Activated gamma-delta T cell treated with Interleukin-2 at 50 U/mL for 16 hours (primary cell): ENCODE measurements around the gene PTGFRN.
A peak's percentile ranks its signal among the peaks of the same experiment; 100 is the strongest.

Experiments used
- DNase-seq: peaks from one replicate; pipeline ENCODE4 v3.0.0-alpha.2; 2020

PTGFRN gene

DNA sequence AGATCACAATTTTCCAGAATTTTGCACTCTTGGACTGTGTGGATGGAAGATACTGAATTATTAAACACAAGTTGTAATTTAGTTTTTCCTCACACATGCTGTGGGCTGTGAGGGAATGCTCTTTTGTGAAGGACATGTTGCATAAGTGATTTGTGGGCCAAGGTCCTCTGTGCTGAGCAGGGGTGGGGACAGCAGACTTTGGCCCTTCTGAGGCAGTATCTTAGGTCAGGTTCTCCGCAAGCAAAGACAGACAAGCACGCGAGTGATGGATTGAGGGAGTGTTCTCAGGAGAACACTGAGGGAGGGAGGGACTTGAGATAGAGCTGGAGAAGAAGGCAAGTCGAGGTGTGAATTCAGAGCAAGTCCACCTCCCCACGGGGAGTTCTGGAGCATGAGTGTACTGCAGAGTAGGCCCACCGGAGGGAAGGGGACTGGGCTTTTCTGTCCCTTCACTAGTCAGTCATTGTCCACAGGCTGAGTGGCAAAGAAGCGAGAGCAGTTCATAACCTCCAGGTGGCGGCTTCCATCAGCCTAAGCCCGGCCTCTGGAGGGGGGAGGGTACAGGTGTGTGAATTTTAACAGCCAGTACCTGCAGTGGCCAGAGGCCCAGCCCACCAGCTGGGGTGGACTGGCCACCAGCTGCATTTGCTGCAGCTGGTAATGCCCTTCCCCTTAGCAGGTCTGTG lies 72.7 kb downstream of the PTGFRN start:
- DNase-seq, result no peak

DNA sequence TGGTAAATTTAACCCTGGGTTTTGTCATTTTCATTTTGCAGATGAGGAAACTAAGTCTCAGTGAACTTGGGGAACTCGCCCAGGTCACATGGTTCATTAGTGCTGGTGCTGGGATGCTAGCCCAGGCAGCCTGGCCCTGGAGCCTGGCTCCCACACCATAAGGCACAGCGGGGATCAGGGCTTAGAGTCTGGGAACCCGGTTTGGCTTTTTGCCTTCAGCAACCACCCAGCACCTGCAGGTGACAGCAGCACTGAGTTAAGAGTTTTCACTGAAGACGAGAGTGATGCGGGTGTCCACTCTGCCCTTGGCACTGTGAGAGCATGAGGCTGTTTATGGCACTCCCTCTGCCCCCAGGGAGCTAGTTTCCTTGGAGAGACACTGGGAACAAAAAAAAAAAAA lies 73.4 kb downstream of the PTGFRN start:
- no peak for DNase-seq

DNA sequence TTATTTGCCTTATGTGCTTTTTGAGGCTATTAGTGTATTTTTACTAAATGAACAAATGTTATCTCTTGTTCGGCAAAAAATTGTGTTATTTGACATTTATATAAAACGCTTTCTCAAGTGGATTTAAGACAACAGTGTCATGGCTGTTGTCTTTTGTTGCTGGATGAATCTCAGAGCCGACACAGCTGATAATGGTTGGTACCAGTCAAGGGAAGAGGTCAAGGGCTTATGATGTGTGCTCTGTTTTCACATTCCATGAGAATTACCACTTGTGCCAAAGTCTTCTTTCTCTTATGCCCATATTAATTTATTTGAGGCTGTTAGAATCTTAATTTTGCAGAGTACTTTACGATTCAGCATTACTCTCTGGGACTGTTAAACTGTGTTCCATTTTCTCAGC lies 74.0 kb downstream of the PTGFRN start:
- DNase-seq, result no peak

- no peak for DNase-seq
These were observed 74.9 kb downstream of the PTGFRN start for GRCh38 chr1:116984406-116985160.

GRCh38 chr1:116986421-116987255 lies 76.9 kb downstream of the PTGFRN start:
- DNase-seq, result no peak

GRCh38 chr1:116987256-116987555 lies 77.5 kb downstream of the PTGFRN start:
- DNase-seq, result peak; percentile 59

DNA sequence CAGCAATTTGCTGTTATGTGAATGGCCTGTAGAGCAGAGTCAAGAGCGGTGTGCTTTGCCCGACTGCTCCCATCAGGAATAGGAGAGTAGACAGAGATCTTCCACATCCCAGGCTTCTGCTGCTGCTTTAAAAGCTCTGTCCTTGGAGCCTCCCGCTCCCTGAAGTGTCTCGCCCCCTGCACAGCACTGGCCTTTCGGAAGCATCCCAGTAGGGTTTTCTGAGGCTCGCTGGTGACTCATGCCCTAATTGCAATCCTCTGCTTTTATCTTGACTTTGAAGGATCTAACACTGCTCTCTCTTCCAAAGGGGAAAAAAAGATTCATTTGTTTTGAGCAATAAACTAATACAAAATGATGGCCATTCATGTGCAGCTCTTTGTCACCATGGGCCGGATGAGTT lies 78.5 kb downstream of the PTGFRN start:
- DNase-seq, result no peak

GRCh38 chr1:116988908-116989307 lies 79.2 kb downstream of the PTGFRN start:
- no peak for DNase-seq

DNA sequence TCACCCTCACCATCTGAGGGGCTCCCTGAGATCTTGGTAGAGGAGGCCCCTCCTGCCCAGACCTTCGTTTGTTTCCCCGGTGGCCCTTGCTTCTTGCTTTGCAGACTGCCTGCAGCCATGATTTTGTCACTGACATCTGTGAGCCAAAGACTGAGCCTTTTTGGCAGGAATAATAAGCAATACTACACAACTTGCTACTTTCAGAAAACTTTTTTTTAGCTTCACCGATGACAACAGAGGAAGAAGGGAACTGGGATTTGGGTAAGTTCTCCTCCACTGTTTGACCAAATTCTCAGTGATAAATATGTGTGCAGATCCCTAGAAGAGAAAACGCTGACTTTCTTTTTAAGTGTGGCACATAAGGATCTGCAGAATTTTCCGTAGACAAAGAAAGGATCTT lies 80.1 kb downstream of the PTGFRN start:
- no peak for DNase-seq

DNA sequence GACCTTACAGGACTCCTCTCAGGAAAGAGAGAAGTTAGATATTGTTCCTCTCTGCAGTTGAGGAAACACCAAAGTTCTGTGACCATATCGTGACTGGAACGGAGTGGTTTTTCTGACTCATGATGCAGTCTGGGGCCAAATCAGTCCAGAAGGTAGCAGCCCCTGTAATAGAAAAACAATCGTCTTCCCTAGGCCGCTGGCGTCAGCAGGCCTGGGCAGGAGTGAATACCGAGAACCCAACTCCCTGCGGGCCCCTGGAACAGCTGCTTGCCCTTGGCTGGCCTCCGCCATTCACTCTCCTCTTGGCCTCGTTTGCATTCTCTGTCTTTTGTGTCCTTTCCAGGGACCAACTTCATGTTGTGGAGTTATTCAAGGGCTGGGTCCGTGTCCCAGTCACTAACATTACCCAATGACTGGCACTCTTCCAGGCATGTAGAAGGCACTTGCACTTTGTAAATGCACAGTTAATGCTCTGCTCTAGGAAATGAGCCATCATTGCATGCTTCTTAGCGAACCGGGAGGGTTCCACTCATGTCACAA lies 81.0 kb downstream of the PTGFRN start:
- no peak for DNase-seq

- DNase-seq, result no peak
These were observed 81.6 kb downstream of the PTGFRN start for GRCh38 chr1:116991171-116991845.

- DNase-seq, result no peak
These were observed 82.2 kb downstream of the PTGFRN start for GRCh38 chr1:116991918-116992317.

DNA sequence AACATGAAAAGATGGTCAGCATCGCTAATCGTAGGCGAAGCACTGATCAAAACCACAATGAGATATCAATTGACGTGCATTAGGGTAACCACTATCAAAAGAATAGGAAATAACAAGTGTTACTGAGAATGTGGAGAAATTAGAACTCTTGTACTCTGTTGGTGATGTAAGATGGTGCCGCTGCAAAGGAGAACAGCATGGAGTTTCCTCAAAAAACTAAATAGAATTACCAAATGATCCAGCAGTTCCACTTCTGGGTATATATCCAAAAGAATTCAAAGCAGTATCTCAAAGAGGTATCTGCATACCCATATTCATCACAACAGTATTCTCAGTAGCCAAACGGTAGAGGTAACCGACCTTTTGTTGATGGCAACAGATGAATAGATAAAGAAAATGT lies 83.6 kb downstream of the PTGFRN start:
- DNase-seq, result no peak

- no peak for DNase-seq
These were observed 84.7 kb downstream of the PTGFRN start for GRCh38 chr1:116994411-116994810.

DNA sequence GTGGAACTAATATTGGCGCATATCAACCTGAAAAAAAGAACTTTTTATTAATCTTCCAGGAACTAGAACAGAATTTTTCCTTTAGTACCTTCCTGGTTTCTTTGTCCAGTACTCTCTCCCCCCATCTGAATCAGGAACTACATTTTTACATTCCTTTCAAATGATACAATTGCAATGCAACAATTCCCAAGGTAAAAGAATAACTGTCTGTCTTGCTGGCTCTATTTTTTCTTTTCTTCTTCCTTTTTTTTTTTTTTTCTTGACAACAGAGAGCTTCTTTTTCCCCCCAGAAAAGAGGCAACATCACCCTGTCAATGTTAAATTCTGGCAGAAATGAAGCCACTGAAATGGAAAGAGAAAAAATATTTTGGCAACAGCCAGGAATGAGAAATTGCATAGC lies 87.3 kb downstream of the PTGFRN start:
- no peak for DNase-seq

GRCh38 chr1:116997636-116998035 lies 87.9 kb downstream of the PTGFRN start:
- no peak for DNase-seq

GRCh38 chr1:116999596-116999995 lies 89.9 kb downstream of the PTGFRN start:
- DNase-seq, result no peak

GRCh38 chr1:117000142-117000541 lies 90.4 kb downstream of the PTGFRN start:
- DNase-seq, result no peak

DNA sequence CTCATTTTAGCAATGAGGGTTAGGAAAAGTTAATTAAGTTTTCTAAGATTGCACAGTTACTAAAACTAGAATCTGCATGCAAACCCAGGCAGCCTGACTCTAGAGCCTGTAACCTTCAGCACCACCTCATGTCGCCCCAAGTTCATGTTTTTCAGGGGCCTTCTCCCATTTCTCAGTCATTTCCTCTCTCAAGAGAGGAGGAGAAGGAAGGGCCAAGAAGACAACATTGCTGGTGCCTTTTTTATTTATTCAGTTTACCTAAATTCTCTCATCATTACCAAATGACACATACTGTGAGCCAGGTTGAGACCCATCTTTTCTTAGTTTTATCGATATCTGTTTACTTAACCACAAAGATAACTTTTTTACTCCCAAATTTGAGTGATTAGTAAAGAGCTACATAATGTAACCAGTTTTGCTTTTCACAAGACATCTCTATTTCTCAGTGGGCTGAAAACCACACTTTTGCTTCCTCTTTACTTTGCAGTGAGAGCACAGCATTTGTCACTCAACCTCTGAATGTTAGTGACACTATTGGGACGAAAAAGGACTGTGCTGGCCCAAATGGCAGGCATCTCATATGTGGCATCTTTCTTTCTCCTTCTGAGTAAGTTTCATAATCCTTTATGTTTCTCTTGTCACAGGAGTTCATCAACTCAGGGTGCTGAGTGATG lies 91.7 kb downstream of the PTGFRN start, which contains the start of gene CD101:
TSS of gene CD101 (plus strand) at position 507 of the 674 bp plus-strand sequence. CDS start at position 565, 58 bp downstream.
- no peak for DNase-seq

GRCh38 chr1:117003223-117003875 lies 93.6 kb downstream of the PTGFRN start:
- no peak for DNase-seq

GRCh38 chr1:117007719-117008013 lies 98.0 kb downstream of the PTGFRN start:
- DNase-seq, result no peak

DNA sequence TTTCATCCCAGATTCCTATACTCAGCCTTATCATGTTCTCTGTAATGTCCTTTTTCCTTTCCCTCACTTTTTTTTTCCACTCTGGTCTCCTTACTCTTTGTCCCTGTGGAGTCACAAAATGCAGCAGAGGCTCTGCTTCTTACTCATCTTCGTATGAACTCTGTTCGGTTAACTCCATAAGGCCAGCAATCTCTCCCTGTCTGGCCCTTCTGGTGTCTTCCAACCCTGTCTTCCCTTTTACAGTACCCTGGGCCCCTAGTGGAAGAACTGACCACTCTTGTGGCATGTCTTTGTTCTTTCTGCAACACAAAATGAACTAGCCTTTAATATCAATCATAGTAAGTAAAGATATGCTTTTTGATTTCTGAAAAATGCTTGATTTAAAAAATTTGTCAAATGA lies 98.9 kb downstream of the PTGFRN start:
- no peak for DNase-seq
